Osteoblast (primary cell): Measurements from ENCODE around the gene COL20A1. TPM values are rescaled to one million over a fixed set of nuclear protein-coding genes. Genes with fewer than 3 reads are reported as not detected.

Experiments used
- DNase-seq: peaks from one replicate; pipeline ENCODE4 v3.0.0; 2011; ENCODE audit warnings: low spot score, mixed read lengths; ENCODE audit not compliant: insufficient read length; ENCODE audit errors: missing footprints
- H2AFZ ChIP-seq: 2 replicates; pipeline ENCODE4 v1.6.0; 2011; ENCODE audit warnings: mild to moderate bottlenecking, low read length
- H3K27ac ChIP-seq: 2 replicates; pipeline ENCODE4 v1.5.1; 2011; ENCODE audit warnings: mild to moderate bottlenecking, low read depth, low read length, moderate library complexity
- H3K27me3 ChIP-seq: 2 replicates; pipeline ENCODE4 v1.6.0; 2012; ENCODE audit warnings: mild to moderate bottlenecking, control low read depth, inconsistent platforms, low read length, moderate library complexity; ENCODE audit not compliant: insufficient read depth
- H3K36me3 ChIP-seq: 2 replicates; pipeline ENCODE4 v1.5.1; 2011; ENCODE audit warnings: mild to moderate bottlenecking, low read length, control low read depth, moderate library complexity; ENCODE audit not compliant: insufficient read depth
- H3K4me1 ChIP-seq: 2 replicates; pipeline ENCODE4 v1.5.1; 2011; ENCODE audit warnings: mild to moderate bottlenecking, low read length, control low read depth, moderate library complexity; ENCODE audit not compliant: insufficient read depth
- H3K4me2 ChIP-seq: 2 replicates; pipeline ENCODE4 v1.6.0; 2011; ENCODE audit warnings: mild to moderate bottlenecking, low read length; ENCODE audit not compliant: insufficient read depth
- H3K4me3 ChIP-seq: fragments of 200-600 bp; sonication (generic); 3 replicates; pipeline ENCODE4 v1.5.1; 2012; ENCODE audit warnings: mild to moderate bottlenecking, low read length, inconsistent platforms; ENCODE audit not compliant: insufficient read depth
- H3K79me2 ChIP-seq: 2 replicates; pipeline ENCODE4 v1.6.0; 2012; ENCODE audit warnings: mild to moderate bottlenecking, low read length, control low read depth, inconsistent platforms; ENCODE audit not compliant: insufficient read depth
- H3K9me3 ChIP-seq: 2 replicates; pipeline ENCODE4 v1.5.1; 2011; ENCODE audit warnings: low read depth, low read length, control low read depth
- H4K20me1 ChIP-seq: 2 replicates; pipeline ENCODE4 v1.6.0; 2012; ENCODE audit warnings: mild to moderate bottlenecking, low read length, control low read depth; ENCODE audit not compliant: insufficient read depth
- CTCF ChIP-seq: IDR thresholded peaks from 2 replicates; pipeline ENCODE4 v1.5.1; 2011; ENCODE audit warnings: mild to moderate bottlenecking, low read depth, low read length, moderate library complexity; ENCODE audit errors: extremely low read depth
- total RNA-seq: library from RNA; depleted of rRNA; stranded (reverse); fragments of >200 nt; gene quantifications from 2 replicates; pipeline ENCODE4 v1.2.3, GENCODE V29; 2012

The COL20A1 gene
- total RNA-seq, 1 donor = not detected

DNA sequence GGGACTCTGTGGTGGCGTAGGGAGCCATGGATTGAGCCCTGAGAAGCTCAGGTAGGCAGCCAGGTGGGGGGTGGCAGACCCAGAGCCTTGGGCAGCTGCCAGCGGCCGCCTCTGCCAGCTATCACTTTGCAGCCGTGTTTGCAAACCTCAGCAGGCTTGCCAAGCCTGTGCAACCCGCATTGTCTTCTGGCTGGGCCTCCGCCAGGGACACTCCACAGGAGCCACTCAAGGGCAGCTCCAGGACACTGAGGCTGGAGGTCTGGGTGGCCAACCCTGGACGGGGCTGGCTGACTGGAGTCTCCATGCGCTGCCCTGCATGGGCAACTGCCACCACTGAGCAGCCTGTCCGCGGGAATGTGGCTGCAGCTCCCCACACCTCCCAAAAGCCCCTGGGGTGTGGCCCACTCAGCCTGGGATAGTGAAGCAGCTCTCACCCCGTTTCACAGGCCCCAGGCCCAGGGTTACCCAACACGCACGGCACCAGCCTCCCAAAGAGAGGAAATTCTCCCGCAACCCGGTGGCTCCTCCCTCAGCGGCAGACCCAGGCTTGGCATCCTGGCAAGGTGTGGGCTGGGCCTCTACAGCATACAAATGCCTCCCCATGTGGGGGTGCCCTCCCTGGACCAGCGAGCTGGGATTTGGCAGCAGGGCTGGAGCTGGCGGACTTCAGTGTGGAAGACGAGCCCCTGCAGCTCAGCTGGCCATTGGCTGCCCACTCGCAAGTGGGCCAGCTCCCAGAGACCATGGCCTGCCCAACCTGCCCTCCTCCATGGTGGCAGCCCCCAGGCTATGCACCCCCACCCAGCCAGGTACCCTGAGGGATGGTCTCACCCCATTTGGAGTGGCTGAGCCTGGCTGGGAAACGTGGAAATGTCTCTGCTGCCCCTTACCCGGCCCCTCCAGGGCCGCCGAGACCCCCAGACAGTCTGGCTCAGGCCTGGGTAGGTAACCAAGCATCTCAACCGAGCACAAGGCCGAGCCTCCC, 65.2 kb downstream of the COL20A1 start:
- Histone ChIP-seq H4K20me1 (no peaks in the 10 kb centered on the region), H3K36me3 (no peaks in the 10 kb centered on the region), H3K4me3 (no peak overlapping the region), H3K4me1 (no peaks in the 10 kb centered on the region), H3K79me2 (no peaks in the 10 kb centered on the region), H3K27me3 (peaks cover 4% of the 10 kb centered on the region), H2AFZ (no peak overlapping the region), H3K9me3 (no peaks in the 10 kb centered on the region), H3K27ac (no peak overlapping the region), H3K4me2 (no peak overlapping the region)
- no peak for TF ChIP-seq CTCF
- no peak for DNase-seq

GRCh38 chr20:63359164-63359934, 66.4 kb downstream of the COL20A1 start:
- H4K20me1 ChIP-seq = no peaks in the 10 kb centered on the region
- H3K79me2 ChIP-seq = no peaks in the 10 kb centered on the region
- H3K9me3 ChIP-seq = no peaks in the 10 kb centered on the region
- peaks cover 4% of the 10 kb centered on the region for H3K27me3 ChIP-seq
- no peak for DNase-seq
- no peaks in the 10 kb centered on the region for H3K36me3 ChIP-seq
- TF ChIP-seq CTCF = no peak
- no peaks in the 10 kb centered on the region for H3K4me1 ChIP-seq
- no peak overlapping the region for H2AFZ ChIP-seq
- no peak overlapping the region for H3K4me2 ChIP-seq
- no peak overlapping the region for H3K4me3 ChIP-seq
- H3K27ac ChIP-seq = no peak overlapping the region

DNA sequence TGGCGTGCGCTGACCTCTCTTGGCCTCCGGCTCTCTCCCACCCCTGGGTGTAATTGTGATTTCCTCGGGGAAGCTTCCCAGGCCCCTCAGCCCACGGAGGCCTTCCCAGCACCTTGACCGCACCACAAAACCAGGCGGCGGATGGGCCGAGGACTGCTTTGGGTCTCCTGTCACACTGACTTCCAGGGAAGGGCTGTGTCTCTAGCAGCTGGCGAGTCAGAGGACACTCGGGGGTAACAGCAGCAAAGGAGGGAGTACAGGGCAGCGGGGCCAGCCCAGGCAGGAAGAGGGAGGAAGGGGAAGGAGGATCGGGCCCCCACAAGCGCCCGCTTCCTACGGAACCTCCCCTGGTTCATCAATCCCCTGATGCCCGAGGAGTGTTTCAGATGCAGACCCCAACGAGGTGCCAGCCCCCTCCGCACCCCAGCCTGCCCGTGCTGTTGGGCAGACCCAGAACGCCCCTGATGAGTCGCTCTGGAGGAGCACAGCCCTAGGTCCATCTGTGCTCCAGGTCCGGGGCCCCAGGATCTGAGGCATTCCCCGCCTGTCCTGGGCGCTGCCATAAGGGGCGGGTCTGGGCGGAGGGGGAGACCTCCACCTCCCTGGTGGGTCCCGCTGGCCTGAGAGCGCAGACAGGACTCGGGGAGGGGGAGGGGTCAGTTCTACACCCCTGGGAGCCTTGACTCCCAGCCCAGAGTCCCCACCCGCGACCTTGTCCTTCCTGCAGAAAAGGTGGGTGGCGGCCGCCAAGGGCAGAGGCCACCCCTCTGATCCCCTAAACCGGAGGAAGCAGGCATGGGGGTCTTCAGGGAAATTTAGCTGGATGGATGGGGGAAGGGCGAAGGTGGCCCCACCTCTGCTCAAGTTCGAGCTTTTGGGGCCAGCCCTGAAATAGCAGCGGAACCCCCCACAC, 67.2 kb downstream of the COL20A1 start:
- Histone ChIP-seq H3K4me1 (no peaks in the 10 kb centered on the region), H3K4me3 (no peak overlapping the region), H3K79me2 (no peaks in the 10 kb centered on the region), H4K20me1 (no peaks in the 10 kb centered on the region), H3K36me3 (no peaks in the 10 kb centered on the region), H3K27me3 (peaks cover 4% of the 10 kb centered on the region), H3K27ac (no peak overlapping the region), H3K4me2 (no peak overlapping the region), H3K9me3 (no peaks in the 10 kb centered on the region), H2AFZ (no peak overlapping the region)
- no peak for DNase-seq
- TF ChIP-seq CTCF = no peak
